HL-60 (cell line): ENCODE results near the gene BRIP1.

ENCODE experiments used
- CTCF ChIP-seq: IDR thresholded peaks from one replicate; pipeline ENCODE4 v1.5.1; 2011; ENCODE audit warnings: low read length, control low read depth, inconsistent platforms; ENCODE audit not compliant: insufficient read depth
- GABPA ChIP-seq: IDR thresholded peaks from 2 replicates; pipeline ENCODE4 v1.6.1; 2012; ENCODE audit warnings: low read depth
- REST ChIP-seq: IDR thresholded peaks from 2 replicates; pipeline ENCODE4 v1.6.1; 2012; ENCODE audit warnings: low read depth; ENCODE audit not compliant: insufficient replicate concordance

GRCh38 chr17:61774724-61775123 lies 88.6 kb downstream of the BRIP1 start:
- no peak for TF ChIP-seq CTCF
- TF ChIP-seq GABPA, result no peak
- TF ChIP-seq REST, result no peak
